HG03097 (cell line): ENCODE results near the gene CEACAM20.
A peak's percentile ranks its signal among the peaks of the same experiment; 100 is the strongest.
"Not testable (repeated sequence)": the region's sequence is repeated elsewhere in the genome, so short reads cannot be mapped to it uniquely, and the experiment has no call there.

Experiments
- ATAC-seq: cut with Tn5 transposase; IDR thresholded peaks from one replicate; pipeline ENCODE4 v1.9.1; 2021; ENCODE audit not compliant: unreplicated experiment, low FRiP score

CEACAM20 gene

GRCh38 chr19:44550976-44551375 lies 21.5 kb upstream of the CEACAM20 start:
- not testable (repeated sequence) for ATAC-seq

- ATAC-seq, result no peak
These were observed 20.0 kb upstream of the CEACAM20 start for GRCh38 chr19:44549507-44549906.

- no peak for ATAC-seq
These were observed 19.3 kb upstream of the CEACAM20 start for GRCh38 chr19:44548736-44549135.

GRCh38 chr19:44544031-44544430 lies 14.6 kb upstream of the CEACAM20 start:
- ATAC-seq, result no peak

- ATAC-seq, result no peak
These were observed 13.2 kb upstream of the CEACAM20 start for GRCh38 chr19:44542671-44543070.

- no peak for ATAC-seq
These were observed 11.3 kb upstream of the CEACAM20 start for GRCh38 chr19:44540736-44541135.

GRCh38 chr19:44539991-44540390 lies 10.5 kb upstream of the CEACAM20 start:
- ATAC-seq, result no peak

- ATAC-seq, result no peak
These were observed 9.9 kb upstream of the CEACAM20 start for GRCh38 chr19:44539236-44539826.

GRCh38 chr19:44535361-44535760 lies 5.9 kb upstream of the CEACAM20 start:
- not testable (repeated sequence) for ATAC-seq

GRCh38 chr19:44532819-44533218 lies 3.3 kb upstream of the CEACAM20 start:
- no peak for ATAC-seq

- no peak for ATAC-seq
These were observed 1.3 kb upstream of the CEACAM20 start for GRCh38 chr19:44530777-44531176.

GRCh38 chr19:44527554-44527953 lies 1.9 kb downstream of the CEACAM20 start:
- no peak for ATAC-seq

GRCh38 chr19:44525721-44526430 lies 3.6 kb downstream of the CEACAM20 start:
- no peak for ATAC-seq

GRCh38 chr19:44521370-44521769 lies 8.1 kb downstream of the CEACAM20 start:
- no peak for ATAC-seq

GRCh38 chr19:44517146-44517545 lies 12.3 kb downstream of the CEACAM20 start:
- ATAC-seq, result no peak

GRCh38 chr19:44515907-44516306 lies 13.6 kb downstream of the CEACAM20 start:
- no peak for ATAC-seq

- no peak for ATAC-seq
These were observed 14.4 kb downstream of the CEACAM20 start for GRCh38 chr19:44515031-44515430.

GRCh38 chr19:44512326-44513298 lies 16.9 kb downstream of the CEACAM20 start:
- ATAC-seq, result no peak

- ATAC-seq, result no peak
These were observed 20.0 kb downstream of the CEACAM20 start for GRCh38 chr19:44509478-44509877.

GRCh38 chr19:44499962-44500949 lies 29.2 kb downstream of the CEACAM20 start, which contains the start of gene ZNF180:
Gene ZNF180, minus strand, starts transcription at chr19:44500522. Its CDS starts 3,188 bp downstream, at chr19:44497334.
- ATAC-seq, result peak; percentile 93
